NCI-H2029 treated with DMSO at 0.1 percent for 48 hours (cell line): Measurements from ENCODE around the gene PYCR2.

Source experiments
- DNase-seq: peaks from one replicate; lab custom pipeline; 2025; lab: John Stamatoyannopoulos, UW

Gene PYCR2

DNA sequence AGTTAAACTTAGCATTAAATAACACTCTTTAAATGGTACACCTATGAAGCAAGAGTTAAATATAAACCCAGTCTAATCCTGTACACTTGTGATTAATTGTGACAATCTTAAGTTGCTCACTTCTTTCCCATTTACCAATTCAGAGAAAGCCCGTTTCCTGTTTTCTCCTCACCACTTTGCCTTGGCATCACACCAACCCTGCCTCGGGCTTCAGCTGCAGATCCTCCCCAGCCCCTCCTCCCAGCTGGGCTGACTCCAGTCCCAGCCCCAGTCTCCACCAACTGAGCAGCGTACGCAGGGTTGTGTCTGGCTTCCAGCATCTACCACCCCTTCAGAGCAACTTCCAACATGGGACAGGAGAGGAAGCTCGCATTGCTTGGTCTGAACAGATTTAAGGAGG is 4.1 kb downstream of the PYCR2 start:
- peak; percentile 66 for DNase-seq

DNA sequence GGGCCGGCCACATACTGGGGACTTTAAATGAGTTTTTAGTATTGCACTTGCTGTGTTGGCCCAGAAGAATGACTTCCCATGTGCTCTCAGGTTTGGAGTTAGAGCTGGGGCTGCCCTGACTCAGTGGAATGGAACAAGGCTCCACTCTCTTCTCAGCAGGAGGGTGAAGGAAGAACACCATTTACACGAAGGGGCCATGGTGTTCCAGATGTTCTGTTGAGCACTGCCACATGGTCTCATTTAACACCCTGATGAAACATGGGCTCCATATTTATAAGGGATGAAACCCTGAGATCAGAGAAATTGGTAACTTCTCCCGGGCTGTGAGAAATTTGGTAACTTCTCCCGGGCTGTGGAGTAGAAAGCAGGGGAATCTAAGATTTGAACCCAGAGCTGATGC is 5.8 kb downstream of the PYCR2 start:
- DNase-seq: no peak

DNA sequence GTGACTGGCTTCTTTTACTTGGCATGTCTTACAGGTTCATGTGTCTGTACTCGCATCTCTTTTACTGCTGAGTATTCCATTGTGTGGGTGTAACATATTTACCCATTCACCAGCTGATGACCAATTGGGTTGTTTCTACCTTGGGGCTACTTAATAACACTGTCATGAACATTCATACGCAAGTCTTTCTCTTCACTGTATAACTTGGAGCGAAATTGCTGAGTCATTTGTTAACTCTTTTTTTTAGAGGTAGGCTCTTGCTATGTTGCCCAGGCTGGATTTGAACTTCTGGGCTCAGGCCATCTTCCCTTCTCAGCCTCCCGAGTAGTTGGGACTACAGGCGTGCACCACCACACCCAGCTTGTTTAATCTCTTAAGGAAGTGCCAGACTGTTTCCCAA is 6.5 kb downstream of the PYCR2 start:
- no peak for DNase-seq

DNA sequence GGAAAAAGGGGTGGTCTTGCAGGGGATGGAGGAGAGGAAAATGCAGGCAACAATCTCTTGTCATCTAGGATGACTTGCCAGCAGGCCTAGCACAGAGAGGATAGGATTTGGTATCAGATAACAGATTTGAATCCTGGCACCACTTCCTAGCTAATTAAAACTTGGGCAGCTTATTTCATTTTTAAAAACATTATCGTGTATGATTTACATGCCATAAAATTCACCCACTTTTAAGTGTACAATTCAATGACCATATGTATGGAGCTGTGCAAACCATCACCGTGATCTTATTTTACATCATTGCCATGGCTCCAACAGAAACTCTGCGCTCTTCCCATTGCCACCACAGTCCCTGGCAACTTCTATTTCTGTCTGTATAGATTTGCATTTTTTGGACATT is 6.9 kb downstream of the PYCR2 start:
- DNase-seq: no peak

DNA sequence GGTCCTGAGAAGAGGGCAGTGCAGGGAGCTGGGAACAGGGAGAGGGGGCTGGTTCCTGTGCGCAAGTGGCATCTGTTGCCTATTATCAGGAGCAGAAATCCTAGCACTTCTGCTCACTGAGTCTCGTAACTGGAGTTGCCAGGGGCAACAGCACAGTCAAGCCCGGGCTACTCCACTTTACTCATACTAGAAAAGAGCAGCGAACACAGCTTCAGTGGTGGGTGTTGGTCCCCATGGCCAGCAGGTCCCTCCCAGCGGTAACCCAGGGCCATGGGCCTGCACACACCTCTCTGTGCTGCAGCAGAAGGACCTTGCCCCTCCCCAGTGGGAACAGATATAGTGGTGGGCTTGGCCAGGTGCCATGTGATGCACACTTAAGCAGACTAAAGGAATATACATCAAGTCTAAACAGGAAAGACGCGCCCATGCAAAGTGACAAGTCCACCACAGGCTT is 8.5 kb downstream of the PYCR2 start:
- DNase-seq: no peak

DNA sequence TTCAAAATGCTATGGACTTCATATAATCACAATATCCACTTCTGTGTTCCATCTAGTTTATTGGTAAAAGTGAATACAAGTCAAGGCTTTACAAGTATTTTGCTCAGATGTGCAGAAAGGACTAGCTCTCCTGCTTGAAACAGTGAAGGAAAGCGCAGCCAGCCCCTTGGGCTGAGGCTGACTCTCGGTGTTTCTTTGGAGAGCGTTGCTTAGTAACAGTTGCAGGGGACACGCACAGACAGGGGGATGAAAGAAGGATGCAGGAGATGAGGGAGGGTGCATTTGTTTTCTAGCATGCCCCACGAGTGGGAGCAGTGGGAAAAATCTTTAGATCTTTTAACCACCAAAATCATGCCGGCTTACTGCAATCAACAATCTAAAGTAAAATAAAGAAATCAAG is 9.1 kb downstream of the PYCR2 start:
- no peak for DNase-seq

DNA sequence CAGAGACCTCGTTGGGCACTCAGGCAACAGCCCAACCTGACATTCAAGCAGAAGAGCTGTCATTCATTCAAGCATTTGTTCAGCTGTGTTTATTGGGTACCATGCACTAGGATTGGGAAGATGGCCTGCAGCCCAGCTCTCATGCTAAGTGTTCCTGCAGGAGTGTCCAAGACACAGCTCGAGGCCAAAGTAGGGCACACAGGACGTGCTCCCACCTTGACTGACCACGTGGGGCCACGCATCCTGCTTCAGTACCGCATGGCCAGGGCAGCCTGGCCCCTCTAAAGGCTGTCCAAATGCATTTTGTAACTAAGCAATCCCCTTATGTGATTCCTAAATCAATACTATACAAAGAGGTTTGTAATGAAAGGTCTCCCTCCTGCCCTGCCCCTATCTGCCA is 9.7 kb downstream of the PYCR2 start:
- DNase-seq: no peak

DNA sequence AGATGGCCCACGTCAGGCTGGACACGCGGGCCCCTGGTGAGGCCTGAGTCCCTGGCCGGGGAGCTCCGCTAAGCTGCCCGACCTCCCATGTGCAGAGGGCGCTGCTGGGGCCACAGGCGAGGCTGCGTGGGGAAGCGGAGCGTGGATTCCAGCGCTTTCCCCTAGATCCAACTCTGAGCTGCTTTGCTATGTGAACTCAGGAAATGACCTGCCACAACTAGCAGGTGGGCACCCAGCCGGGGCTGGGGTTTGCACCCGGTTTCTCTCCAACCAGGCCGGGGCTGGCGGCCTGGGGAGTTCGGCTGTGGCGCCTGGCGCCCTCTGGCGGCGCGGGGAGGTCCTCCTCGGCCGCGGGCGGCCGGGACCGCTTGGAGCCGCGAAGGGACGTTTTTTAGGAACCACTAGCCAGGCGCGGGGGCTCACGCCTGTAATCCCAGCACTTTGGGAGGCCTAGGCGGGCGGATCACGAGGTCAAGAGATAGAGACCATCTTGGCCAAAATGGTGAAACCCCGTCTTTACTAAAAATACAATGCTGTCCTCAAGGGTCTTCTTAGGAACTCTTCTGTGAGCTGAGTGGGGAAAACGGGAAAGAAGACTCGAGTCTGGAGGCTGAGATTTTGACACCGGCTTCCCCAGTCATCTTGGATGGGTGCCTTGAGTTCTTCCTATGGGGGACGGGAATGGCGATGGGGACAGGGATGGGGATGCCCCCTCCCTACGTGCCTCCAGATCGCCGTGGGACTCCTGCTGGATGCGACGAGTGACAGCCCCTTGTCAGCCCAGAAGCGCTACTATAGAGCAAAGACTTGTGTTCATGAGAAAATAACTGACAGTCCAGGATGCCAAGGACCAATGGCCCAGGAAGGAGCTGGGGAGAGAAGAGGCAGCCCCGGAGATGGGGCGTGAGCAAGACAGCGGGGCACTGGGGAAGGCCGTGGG is 12.6 kb downstream of the PYCR2 start:
- DNase-seq: no peak

DNA sequence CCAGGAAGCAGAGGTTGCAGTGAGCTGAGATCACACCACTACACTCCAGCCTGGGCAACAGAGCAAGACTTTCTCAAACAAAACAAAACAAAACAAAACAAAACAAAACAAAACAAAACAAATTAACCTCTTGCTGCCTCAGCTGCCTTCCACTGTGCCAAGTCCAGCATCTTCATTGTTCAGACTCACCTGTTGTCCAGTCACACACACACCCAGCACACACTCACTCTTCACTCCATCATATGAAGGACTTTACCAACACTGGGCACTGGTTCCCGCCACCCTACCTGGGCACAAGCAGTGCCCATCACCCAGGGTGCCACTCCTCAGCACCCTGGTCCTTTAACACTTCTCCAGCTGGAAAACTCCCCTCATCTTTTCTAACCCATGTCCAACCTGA is 14.6 kb downstream of the PYCR2 start:
- no peak for DNase-seq

DNA sequence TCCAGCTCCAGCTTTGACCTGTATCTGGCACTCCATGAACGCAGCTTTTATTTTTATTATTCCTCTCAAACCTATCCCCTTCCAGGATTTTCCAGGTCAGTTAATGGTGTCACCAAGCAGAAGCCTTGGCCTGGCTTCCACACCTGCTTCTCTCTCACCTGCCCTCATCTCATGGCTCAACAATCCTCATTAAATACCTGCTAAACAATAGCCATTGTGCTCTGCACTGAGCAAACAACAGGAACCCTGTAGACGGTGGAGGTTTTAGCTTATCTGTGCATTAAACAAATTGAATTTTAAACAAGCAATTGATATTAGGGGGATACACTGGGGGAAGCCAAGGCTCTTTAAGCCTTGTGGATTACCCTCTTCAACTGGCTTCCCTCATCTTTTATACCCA is 15.3 kb downstream of the PYCR2 start:
- DNase-seq: peak; percentile 81

DNA sequence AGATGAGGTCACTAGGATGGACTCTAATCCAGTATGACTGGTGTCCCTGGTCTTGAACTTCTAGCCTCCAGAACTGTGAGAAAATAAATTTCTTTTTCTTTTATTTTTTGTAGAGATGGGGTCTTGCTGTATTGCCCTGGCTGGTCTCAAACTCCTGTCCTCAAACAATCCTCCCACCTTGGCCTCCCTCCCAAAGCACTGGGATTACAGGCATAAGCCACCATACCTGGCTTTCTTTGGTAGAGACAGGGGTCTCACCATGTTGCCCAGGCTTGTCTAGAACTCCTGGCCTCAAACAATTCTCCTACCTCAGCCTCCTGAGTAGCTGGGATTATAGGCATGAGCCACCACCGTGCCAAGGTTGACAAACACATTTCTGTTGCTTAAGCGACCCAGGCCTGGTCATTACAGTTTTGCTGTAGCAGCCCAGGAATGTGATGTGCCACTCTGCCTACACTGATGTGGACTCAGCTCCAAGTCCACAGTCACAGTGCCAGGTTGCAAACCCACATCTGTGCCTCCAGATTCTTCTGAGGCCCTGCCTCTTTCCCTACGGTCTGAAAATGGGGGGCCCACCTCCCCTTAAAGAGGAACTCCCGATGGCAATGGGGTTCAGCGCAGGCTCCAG is 15.9 kb downstream of the PYCR2 start:
- no peak for DNase-seq

DNA sequence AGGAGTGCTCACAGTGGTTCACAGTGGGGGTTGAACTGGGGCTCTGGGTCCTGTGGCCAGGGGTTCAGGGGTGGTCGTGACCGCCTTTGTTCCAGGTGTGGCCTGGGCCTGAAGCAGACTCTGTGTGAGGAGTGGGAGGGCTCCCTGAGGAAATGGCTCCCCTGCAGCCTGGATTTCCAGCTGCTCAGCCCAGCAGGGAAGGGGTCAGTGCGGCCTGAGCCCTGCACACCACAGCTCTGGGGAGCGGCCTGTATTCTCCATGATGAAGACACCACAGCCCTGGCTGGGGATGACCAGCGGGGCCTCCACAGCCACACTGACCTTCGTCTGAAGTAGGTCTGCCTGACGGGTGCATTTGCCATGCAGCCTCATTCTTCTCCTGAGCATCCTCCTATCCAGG is 16.7 kb downstream of the PYCR2 start:
- no peak for DNase-seq

DNA sequence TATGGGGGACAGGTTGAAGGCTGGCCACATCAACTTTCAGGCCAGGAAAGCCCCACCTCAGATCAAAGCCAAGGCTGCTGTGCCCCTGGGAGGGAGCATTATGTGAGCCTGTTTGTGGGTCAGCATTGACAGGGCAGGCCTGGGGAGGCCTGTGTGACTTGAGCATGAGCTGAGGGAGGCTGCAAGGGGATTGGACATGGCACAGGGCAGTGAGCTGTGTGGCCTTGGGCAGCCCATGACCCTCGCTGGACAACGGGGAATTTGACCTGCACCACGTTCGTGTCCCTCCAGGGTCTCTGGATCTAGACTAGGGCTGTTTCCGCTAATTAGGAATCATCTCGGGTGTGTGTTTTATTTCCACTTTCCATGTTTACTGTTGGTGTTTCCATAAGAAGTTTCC is 17.6 kb downstream of the PYCR2 start:
- no peak for DNase-seq

DNA sequence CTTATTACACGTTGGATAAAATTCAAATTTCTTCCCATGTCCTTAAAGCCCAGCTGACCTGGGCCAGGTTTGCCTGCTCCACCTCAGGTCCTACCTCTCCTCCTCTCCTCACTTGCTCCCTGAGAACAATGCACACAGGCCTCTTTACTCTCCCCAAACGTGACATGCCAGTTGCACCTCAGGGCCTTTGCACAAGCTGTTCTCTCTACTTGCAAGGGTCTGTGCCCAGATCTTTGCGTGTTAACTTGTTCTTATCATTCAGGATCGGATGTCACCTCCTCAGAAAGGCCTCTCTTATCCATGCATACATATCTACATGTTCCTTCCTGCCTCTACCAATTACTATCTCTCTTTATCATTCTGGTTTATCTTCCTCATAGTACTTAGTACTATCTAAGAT is 20.4 kb downstream of the PYCR2 start:
- no peak for DNase-seq

DNA sequence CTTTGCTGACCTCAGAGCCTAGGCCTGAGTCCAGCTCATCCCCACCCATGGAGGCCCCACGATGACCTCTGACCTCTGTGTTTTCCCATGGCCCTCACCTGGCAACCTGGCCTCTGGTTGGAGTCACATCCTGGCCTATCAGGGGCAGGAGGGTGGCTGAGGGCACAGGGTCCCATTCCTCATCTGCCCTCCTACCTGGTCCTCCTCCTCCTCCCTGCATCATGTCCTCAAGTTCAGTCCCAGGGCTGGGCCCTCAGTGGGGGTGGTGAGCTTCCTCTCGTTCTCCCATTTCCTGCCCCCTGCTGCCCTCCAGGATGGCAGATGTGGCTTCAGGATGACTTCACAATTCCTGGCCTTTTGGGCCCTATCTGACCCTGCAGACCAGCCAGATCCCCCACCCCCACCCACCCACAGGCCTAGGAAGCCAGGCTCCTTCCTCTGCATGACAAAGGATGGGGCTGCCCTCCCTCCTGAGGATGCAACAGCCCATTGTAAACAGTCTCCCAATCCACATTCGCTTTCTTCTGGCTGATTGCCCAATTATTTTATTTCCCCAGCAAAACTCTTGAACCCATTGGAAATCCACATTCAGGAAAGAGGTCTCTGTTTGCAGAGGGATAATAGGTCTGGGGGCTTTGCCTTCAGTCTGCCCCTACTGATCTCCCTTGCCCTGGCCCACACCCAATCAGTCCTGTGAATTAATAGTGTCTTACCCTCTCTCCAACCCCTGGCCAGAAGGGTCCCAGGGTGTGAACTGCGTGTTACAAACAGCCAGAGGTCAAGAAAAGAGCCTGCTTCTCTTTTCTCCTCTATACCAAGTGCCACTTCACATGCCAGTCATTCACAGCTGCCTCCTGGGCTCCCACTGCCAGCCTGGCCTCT is 24.8 kb downstream of the PYCR2 start:
- peak; percentile 75 for DNase-seq

DNA sequence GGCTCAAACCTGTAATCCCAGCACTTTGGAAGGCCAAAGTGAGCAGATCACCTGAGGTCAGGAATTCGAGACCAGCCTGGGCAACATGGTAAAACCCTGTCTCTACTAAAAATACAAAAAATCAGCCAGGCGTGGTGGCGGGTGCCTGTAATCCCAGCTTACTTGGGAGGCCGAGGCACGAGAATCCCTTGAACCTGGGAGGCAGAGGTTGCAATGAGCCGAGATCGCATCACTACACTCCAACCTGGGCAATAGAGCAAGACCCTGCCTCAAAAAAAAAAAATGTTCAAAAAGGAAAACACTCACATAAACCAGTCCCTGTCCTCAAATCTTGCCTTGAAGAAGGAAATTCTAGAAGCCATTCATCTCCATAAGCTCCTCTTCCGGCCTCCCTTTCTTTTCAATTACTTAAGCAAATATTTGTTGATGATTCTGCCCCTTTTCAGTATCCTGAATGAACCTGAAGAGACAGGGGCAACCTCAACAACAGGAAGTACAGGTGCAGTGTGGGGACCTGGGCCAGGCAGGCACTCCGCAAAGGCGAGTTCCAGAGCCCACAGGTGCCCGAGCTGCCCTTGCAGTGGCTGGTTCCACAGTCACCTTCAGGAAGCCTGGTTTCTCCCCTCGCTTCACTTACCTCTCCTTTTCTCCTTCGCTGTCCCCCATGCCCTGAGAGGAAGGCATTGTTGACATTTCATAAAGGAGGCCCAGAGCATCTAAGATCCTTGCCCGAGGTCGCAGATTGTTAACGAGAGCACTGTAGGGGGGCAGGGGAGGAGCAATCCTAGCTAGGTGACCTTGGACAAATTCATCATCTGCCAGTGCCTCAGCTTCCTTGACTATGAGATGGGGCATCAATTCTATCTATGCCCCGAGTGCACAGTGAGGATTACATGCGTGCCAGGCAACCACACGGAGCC is 26.2 kb downstream of the PYCR2 start:
- DNase-seq: peak; percentile 88

DNA sequence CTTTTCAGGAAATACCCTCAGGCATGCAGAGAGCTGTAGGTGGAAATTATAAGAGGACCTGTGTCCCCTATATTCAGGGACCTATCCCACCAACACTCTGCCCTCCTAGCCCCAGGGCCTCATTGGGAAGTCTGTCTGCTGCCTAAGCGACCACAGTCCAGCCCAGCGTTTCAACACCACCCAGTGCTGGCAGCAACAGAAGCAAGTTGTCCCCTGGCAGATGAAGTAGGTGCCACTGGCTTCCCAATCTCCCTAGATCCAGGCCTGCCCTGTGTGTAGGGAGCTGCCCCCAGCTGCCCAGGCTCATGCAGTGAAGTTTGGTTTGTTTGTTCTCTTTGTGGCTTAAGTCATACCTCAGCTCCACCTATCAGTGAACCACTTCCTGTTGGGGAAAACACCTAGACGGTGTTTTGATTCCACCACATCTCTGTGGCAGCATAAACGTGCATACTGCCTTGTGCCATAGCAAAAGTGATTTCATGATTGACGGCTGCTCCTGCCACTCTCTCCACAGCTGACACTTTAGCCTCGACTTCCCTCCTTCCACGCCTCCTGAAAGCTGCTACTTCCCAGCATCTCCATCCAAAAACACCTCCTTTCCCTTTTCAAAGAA is 27.0 kb downstream of the PYCR2 start:
- peak; percentile 73 for DNase-seq

DNA sequence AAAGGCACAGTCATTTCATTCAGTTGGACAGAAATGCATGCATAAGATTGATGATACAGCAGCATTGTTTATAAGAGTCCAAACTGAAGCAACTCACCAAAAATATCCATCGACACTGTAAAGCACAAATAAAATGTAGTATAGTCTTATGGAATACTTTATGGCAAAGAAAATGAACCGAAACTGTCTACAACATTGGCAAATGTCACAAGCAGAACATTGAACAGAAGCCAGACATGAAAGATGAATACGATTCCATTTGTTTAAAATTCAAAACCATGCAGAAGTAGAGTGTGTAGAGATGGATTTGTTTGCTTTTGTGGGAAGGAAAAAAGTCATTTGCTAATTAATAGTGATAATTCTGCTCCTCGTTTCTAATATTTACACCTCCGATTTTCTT is 27.6 kb downstream of the PYCR2 start:
- DNase-seq: no peak

DNA sequence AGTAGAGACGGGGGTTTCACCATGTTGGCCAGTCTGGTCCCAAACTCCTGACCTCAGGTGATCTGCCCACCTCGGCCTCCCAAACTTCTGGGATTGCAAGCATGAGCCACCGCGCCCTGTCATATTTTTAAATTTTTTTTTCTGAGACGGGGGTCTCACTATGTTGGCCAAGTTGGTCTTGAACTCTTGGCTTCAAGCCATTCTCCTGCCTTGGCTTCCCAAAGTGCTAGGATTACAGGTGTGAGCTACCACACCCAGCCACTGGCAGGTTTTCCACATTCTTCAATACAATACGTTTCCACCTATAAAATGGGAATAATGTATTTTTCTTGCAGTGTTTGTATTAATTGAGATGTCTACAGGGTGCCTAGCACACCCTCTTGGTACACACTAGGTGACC is 31.7 kb downstream of the PYCR2 start:
- DNase-seq: no peak

DNA sequence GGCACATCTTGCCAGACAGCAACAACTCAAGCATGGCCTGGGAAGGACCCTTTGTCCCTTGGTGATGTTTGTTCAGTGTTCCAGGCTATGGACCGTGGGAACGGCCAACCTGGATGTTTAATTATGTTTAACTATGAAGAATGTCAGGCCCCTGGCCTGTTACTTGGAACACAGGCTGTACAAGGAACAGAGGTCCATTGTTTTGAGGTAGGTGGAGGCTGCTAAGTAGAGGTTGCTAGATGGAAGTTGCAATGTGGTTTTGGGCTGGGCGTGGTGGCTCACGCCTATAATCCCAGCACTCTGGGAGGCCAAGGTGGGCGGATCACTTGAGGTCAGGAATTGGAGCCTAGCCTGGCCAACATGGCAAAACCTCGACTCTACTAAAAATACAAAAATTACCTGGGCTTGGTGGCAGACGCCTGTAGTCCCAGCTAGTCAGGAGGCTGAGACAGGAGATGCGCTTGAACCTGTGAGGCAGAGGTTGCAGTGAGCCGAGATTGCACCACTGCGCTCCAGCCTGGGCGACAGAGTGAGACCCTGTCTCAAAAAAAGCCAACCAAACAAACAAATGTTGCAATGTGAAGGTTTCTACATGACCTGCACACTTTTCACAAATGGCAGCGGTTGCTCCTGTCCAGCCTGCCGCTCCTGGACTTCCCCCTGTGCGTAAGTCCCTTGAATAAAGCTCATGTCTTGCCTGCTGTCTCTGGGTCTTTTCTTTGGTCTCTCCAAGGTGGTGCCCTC is 32.6 kb downstream of the PYCR2 start:
- no peak for DNase-seq
